ENCODE results near the gene TMOD1.

Gene TMOD1

DNA sequence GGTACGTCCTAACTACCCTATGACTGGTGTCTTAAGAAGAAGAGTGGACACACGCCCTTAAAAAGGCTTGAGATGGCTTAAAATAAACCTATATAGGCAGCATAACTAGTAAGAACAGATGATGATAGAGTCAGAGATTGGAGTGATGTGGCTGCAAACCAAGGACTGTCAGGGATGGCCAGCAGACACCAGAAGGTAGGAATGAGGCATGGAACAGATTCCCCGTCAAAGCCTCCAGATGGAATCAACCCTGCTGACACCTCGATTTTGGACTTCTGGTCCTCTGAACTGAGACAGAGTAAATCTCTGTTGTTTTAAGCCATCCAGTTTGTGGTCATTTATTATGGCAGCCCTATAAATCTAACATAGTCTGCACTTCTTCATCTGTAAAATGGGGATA lies 7.4 kb downstream of the TMOD1 start:
- TF ChIP-seq, protein P1, sequence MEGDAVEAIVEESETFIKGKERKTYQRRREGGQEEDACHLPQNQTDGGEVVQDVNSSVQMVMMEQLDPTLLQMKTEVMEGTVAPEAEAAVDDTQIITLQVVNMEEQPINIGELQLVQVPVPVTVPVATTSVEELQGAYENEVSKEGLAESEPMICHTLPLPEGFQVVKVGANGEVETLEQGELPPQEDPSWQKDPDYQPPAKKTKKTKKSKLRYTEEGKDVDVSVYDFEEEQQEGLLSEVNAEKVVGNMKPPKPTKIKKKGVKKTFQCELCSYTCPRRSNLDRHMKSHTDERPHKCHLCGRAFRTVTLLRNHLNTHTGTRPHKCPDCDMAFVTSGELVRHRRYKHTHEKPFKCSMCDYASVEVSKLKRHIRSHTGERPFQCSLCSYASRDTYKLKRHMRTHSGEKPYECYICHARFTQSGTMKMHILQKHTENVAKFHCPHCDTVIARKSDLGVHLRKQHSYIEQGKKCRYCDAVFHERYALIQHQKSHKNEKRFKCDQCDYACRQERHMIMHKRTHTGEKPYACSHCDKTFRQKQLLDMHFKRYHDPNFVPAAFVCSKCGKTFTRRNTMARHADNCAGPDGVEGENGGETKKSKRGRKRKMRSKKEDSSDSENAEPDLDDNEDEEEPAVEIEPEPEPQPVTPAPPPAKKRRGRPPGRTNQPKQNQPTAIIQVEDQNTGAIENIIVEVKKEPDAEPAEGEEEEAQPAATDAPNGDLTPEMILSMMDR (IDR thresholded peaks at IDR 0.05; ENCODE audit: insufficient read depth, low read length, poor library complexity, severe bottlenecking), result no peak
- Histone ChIP-seq H3K4me3 (replicated peaks; ENCODE audit: low read depth, low read length) (no peak overlapping the region), H3K36me3 (ENCODE audit: control insufficient read depth, insufficient read depth, low read length) (no peaks in the 10 kb centered on the region), H3K27me3 (replicated peaks; ENCODE audit: control insufficient read depth, insufficient read depth, low read length) (no peaks in the 10 kb centered on the region)
- no peak for DNase-seq (ENCODE audit: extremely low read depth, insufficient read length)

DNA sequence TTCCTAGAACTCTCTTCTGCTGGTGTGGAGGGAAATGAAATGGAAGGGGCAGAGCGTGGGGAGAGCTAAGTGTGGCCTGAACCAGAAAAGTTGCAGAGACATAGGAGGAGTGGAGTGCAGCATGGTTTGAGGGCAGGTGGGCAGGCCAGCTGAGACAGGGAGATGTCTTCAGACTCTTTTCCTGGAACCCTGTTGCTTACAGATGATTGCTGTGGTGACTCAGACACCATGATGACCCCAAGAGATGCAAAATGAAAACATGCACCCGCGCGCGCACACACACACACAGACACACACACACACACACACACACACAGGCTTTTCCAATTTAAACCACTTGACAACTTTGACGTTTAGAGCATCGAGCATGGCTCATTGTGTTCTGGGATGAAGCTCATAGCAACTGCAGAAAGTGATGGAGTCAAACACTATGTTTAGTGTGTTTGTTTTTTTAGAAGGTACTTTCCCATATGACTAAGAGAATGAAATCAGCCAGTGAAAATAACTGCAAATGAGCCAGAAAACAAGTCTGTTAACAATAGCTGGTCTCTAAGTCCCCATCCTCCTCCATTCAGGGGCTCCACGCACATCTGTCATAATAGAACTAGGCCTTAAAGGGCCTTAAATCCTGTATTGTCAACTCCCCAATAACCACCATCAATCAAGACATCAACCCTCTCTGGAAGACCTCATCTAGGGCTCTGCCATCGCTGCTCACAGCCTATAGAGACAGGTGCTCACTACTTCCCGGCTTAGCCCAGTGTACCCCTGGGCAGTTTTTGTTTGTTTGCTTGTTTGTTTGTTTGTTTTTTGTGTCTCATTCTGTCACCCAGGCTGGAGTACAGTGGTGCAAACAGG lies 9.6 kb downstream of the TMOD1 start:
- DNase-seq (ENCODE audit: extremely low read depth, insufficient read length), result peak; percentile 82
- no peaks in the 10 kb centered on the region for H3K27me3 ChIP-seq (replicated peaks; ENCODE audit: control insufficient read depth, insufficient read depth, low read length)
- TF ChIP-seq, protein P1 (IDR thresholded peaks at IDR 0.05; ENCODE audit: insufficient read depth, low read length, poor library complexity, severe bottlenecking), result no peak

DNA sequence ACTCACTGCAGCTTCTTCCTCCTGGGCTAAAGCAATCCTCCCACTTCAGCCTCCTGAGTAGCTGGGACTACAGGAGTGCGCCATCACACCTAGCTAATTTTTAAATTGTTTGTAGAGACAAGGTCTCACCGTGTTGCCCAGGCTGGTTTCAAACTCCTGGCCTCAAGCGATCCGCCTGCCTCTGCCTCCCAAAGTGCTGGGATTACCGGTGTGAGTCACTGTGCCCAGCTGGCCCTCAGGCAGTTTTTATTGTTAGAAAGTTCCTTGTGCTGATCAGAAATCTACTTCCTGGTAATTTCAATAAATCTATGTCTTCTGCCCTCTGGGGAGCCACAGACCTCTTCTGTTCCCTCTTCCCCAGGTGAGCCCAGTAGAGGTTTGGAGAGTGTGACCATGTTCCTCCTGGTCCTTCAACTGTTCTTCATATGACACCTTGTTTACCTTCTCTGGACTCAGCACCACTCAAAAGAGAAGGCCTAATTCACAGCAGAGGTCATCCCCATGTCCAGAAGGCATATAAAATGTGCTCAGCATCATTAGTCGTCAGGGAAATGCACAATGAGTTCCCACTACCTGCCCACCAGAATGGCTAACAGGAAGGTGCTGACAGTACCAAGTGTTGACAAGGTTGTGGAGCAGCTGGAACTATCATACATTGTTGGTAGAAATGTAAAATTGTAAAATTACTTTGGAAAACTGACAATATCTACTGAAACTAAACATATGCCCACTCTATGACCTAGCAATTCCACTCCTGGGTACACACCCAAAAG lies 10.4 kb downstream of the TMOD1 start:
- Histone ChIP-seq H3K36me3 (ENCODE audit: control insufficient read depth, insufficient read depth, low read length) (no peaks in the 10 kb centered on the region), H3K4me3 (replicated peaks; ENCODE audit: low read depth, low read length) (no peak overlapping the region), H3K27me3 (replicated peaks; ENCODE audit: control insufficient read depth, insufficient read depth, low read length) (no peaks in the 10 kb centered on the region)
- TF ChIP-seq, protein P1 (IDR thresholded peaks at IDR 0.05; ENCODE audit: insufficient read depth, low read length, poor library complexity, severe bottlenecking), result no peak
- no peak for DNase-seq (ENCODE audit: extremely low read depth, insufficient read length)

More for the DNA sequence above, 9.6 kb downstream of the TMOD1 start:
- Histone ChIP-seq H3K4me3 (replicated peaks; ENCODE audit: low read depth, low read length) (0 out of 2 replicates have a peak overlapping the region, but pooled peaks have one; percentile 15), H3K36me3 (ENCODE audit: control insufficient read depth, insufficient read depth, low read length) (no peaks in the 10 kb centered on the region)

DNA sequence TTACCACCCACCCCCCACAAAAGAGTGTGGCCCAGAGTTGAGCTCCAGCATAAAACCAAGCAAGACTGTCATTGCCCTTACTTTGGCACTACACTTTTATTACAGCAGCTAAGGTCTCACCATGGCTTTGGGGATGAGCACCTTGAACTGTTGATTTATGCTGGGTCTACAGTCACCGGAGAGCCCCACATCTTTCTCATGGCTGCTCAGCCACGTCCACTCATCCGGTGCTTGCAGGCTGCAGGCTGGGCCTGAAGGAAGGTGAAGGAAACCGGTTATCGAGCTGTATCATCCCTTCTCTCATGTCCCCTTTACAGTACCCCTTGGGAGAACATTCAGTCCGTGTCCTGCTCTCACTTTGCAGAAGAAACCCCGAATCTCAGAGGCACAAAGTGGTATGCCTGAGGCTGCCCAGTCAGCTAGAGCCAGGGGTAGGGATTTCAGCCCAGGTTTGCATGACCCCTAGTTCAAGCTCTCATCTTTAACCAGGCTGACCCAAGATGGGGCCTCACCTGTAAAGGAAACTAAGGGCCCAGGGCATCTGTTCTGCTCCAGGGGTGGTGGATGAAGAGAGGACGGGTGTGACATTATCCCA lies 11.6 kb downstream of the TMOD1 start:
- no peaks in the 10 kb centered on the region for H3K27me3 ChIP-seq (replicated peaks; ENCODE audit: control insufficient read depth, insufficient read depth, low read length)
- DNase-seq (ENCODE audit: extremely low read depth, insufficient read length), result no peak
- TF ChIP-seq, protein P1 (IDR thresholded peaks at IDR 0.05; ENCODE audit: insufficient read depth, low read length, poor library complexity, severe bottlenecking), result no peak
- H3K36me3 ChIP-seq (ENCODE audit: control insufficient read depth, insufficient read depth, low read length), result no peaks in the 10 kb centered on the region
- H3K4me3 ChIP-seq (replicated peaks; ENCODE audit: low read depth, low read length), result no peak overlapping the region

DNA sequence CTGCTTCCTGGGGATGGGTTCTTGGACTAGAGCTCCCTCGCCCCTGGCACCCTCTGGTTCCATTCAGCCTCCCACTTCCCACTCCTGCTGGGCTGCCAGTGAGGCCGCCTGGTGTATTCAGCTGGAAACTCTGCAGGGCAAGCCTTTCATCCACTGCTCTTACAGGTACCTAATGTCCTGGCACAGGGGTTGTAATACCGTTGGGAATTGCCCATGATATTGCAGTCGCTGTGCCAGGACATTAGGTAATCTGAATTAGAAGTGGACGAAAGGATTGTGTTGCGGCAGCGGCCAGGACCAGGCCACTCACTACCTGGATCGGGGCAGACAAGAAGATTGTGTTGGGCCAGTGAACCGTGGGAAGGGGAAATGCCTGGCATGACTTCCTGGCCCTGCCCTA lies 13.1 kb downstream of the TMOD1 start:
- Histone ChIP-seq H3K27me3 (replicated peaks; ENCODE audit: control insufficient read depth, insufficient read depth, low read length) (no peaks in the 10 kb centered on the region), H3K36me3 (ENCODE audit: control insufficient read depth, insufficient read depth, low read length) (no peaks in the 10 kb centered on the region), H3K4me3 (replicated peaks; ENCODE audit: low read depth, low read length) (no peak overlapping the region)
- TF ChIP-seq, protein P1 (IDR thresholded peaks at IDR 0.05; ENCODE audit: insufficient read depth, low read length, poor library complexity, severe bottlenecking), result no peak
- DNase-seq (ENCODE audit: extremely low read depth, insufficient read length), result no peak

Data from GM06990 (cell line).